Measurements from ENCODE around the gene RASSF5. TPM values are rescaled to one million over a fixed set of nuclear protein-coding genes. Genes with fewer than 3 reads are reported as not detected.
"Not testable (repeated sequence)": the region's sequence is repeated elsewhere in the genome, so short reads cannot be mapped to it uniquely, and the experiment has no call there.

Gene RASSF5
- total RNA-seq, 4 donors from 2014 or later: 4.6 to 14.0 (median 7.8) TPM

GRCh38 chr1:206578978-206579374 is 71.6 kb downstream of the RASSF5 start:
- 93% methylated on average over 4 of the region's 4 CpGs; no CpG with 5 or more reads in 1 of the 2 donors for WGBS, 2 donors (ENCODE audit: low coverage in 1 of 2)
- no peak overlapping the region for H3K4me3 ChIP-seq
- intact Hi-C loops (cut with DNase I; ENCODE audit: low total_unique reads) (no loop called here), in situ Hi-C loops (cut with MboI; ENCODE audit: low pct_ligation_motif_present in 1 of 4, low pct_unique_long_range_greater_than_20kb in 1 of 4, low sequenced_read_pairs in 3 of 4) (loop anchor here in 1 of 4 donors (25.0 kb wide), 1 partner anchor 92 kb away; no protein-coding TSS in a partner anchor)
- peaks cover 0 to 41% (median 2%) of the 10 kb centered on the region in 4 donors for H3K4me1 ChIP-seq
- no peaks in the 10 kb centered on the region for H3K27me3 ChIP-seq
- TF ChIP-seq CTCF (IDR thresholded peaks at IDR 0.05): no peak
- TF ChIP-seq POLR2AphosphoS5 (IDR thresholded peaks at IDR 0.05): no peak
- TF ChIP-seq EP300 (IDR thresholded peaks at IDR 0.05; ENCODE audit: low read depth): no peak
- DNase-seq: no peak
- H3K9me3 ChIP-seq: no peaks in the 10 kb centered on the region
- H3K36me3 ChIP-seq: no peaks in the 10 kb centered on the region
- H3K27ac ChIP-seq: peak overlapping the region; percentile 7 to 75 (median 68)

- in situ Hi-C loops (cut with MboI; ENCODE audit: low pct_ligation_motif_present in 1 of 4, low pct_unique_long_range_greater_than_20kb in 1 of 4, low sequenced_read_pairs in 3 of 4) (loop anchor here (5.0 to 25.0 kb wide), 4 partner anchors 33 to 95 kb away; no protein-coding TSS in a partner anchor), intact Hi-C loops (cut with DNase I; ENCODE audit: low total_unique reads) (loop anchor here (5.0 kb wide), 1 partner anchor 88 kb away; no protein-coding TSS in a partner anchor)
- Histone ChIP-seq H3K36me3 (no peaks in the 10 kb centered on the region), H3K27me3 (no peaks in the 10 kb centered on the region), H3K4me1 (peaks cover 0 to 32% (median 2%) of the 10 kb centered on the region in 4 donors), H3K9me3 (no peaks in the 10 kb centered on the region), H3K4me3 (no peak overlapping the region), H3K27ac (peak overlapping the region; percentile 66 to 80 (median 72))
- 66 to 75% methylated on average over 4 to 11 of the region's 11 CpGs for WGBS, 2 donors (ENCODE audit: low coverage in 1 of 2)
- TF ChIP-seq POLR2AphosphoS5 (IDR thresholded peaks at IDR 0.05) (peak in 2 of 3 donors; percentile 5 to 30), CTCF (IDR thresholded peaks at IDR 0.05) (no peak), POLR2A (IDR thresholded peaks at IDR 0.05) (peak; percentile 17), EP300 (IDR thresholded peaks at IDR 0.05; ENCODE audit: low read depth) (no peak)
- peak; percentile 86 for DNase-seq
Observed at GRCh38 chr1:206579747-206580437, 72.6 kb downstream of the RASSF5 start.

- no peak for DNase-seq
- TF ChIP-seq POLR2AphosphoS5 (IDR thresholded peaks at IDR 0.05) (no peak), EP300 (IDR thresholded peaks at IDR 0.05; ENCODE audit: low read depth) (no peak), CTCF (IDR thresholded peaks at IDR 0.05) (no peak), POLR2A (IDR thresholded peaks at IDR 0.05) (no peak)
- peaks cover 0 to 26% (median 0%) of the 10 kb centered on the region in 4 donors for H3K4me1 ChIP-seq
- peak overlapping the region; percentile 66 to 80 (median 72) for H3K27ac ChIP-seq
- H3K36me3 ChIP-seq: no peaks in the 10 kb centered on the region
- 82 to 87% methylated on average over 3 to 8 of the region's 8 CpGs for WGBS, 2 donors (ENCODE audit: low coverage in 1 of 2)
- in situ Hi-C loops (cut with MboI; ENCODE audit: low pct_ligation_motif_present in 1 of 4, low pct_unique_long_range_greater_than_20kb in 1 of 4, low sequenced_read_pairs in 3 of 4): loop anchor here (5.0 to 25.0 kb wide), 4 partner anchors 33 to 96 kb away; no protein-coding TSS in a partner anchor
- H3K4me3 ChIP-seq: no peak overlapping the region
- intact Hi-C loops (cut with DNase I; ENCODE audit: low total_unique reads): loop anchor here (5.0 kb wide), 1 partner anchor 88 kb away; no protein-coding TSS in a partner anchor
- H3K27me3 ChIP-seq: no peaks in the 10 kb centered on the region
- H3K9me3 ChIP-seq: no peaks in the 10 kb centered on the region
Observed at GRCh38 chr1:206580438-206581113, 73.2 kb downstream of the RASSF5 start.

GRCh38 chr1:206581114-206581497 is 73.8 kb downstream of the RASSF5 start:
- H3K36me3 ChIP-seq, DNase-seq, H3K27me3 ChIP-seq, H3K4me3 ChIP-seq, H3K9me3 ChIP-seq: not testable (repeated sequence)
- in situ Hi-C loops (cut with MboI; ENCODE audit: low pct_ligation_motif_present in 1 of 4, low pct_unique_long_range_greater_than_20kb in 1 of 4, low sequenced_read_pairs in 3 of 4): loop anchor here (5.0 to 25.0 kb wide), 4 partner anchors 34 to 96 kb away; no protein-coding TSS in a partner anchor
- Histone ChIP-seq H3K27ac (peak overlapping the region; percentile 66 to 80 (median 72)), H3K4me1 (peaks cover 0 to 25% (median 0%) of the 10 kb centered on the region in 4 donors)
- WGBS, 2 donors (ENCODE audit: low coverage in 1 of 2): 86 to 94% methylated on average over 7 of the region's 7 CpGs
- intact Hi-C loops (cut with DNase I; ENCODE audit: low total_unique reads): loop anchor here (5.0 kb wide), 1 partner anchor 89 kb away; no protein-coding TSS in a partner anchor

All from transverse colon (tissue), 4 donors.